SU-DHL-6 (cell line): ENCODE results near the gene FAP.

Experiments used
- H2AFZ ChIP-seq: fragments of 200-600 bp; sonication (generic); 2 replicates; pipeline ENCODE4 v1.6.1; 2014; ENCODE audit warnings: low read depth, mild to moderate bottlenecking, moderate library complexity, mixed read lengths, antibody characterized with exemption, low read length; ENCODE audit not compliant: severe bottlenecking
- H3F3A ChIP-seq: fragments of 200-600 bp; shearing (Covaris generic); 2 replicates; pipeline ENCODE4 v1.6.0; 2016; ENCODE audit warnings: antibody characterized with exemption, mild to moderate bottlenecking; ENCODE audit not compliant: insufficient read depth
- H3K27ac ChIP-seq: fragments of 200-600 bp; sonication (generic); 2 replicates; pipeline ENCODE4 v1.5.1; 2016; ENCODE audit warnings: low read depth, mild to moderate bottlenecking, low read length, moderate library complexity, mixed read lengths
- H3K27me3 ChIP-seq: fragments of 200-600 bp; sonication (generic), shearing (Covaris generic); 2 replicates; pipeline ENCODE4 v1.6.0; 2014; ENCODE audit warnings: mild to moderate bottlenecking, low read length
- H3K36me3 ChIP-seq: fragments of 200-600 bp; sonication (generic); 2 replicates; pipeline ENCODE4 v1.6.1; 2014; ENCODE audit warnings: mild to moderate bottlenecking, low read length, mixed read lengths
- H3K4me2 ChIP-seq: fragments of 300-600, 200-600 bp; shearing (Covaris generic), sonication (generic); 2 replicates; pipeline ENCODE4 v1.6.0; 2014; ENCODE audit warnings: low read length, low read depth, mild to moderate bottlenecking; ENCODE audit not compliant: poor library complexity, severe bottlenecking
- H3K4me3 ChIP-seq: fragments of 200-600 bp; sonication (generic); 2 replicates; pipeline ENCODE4 v1.5.1; 2014; ENCODE audit warnings: antibody characterized with exemption, low read length, mild to moderate bottlenecking, mixed read lengths; ENCODE audit not compliant: insufficient read depth, poor library complexity, severe bottlenecking
- H3K79me2 ChIP-seq: fragments of 200-600 bp; sonication (generic); 2 replicates; pipeline ENCODE4 v1.6.1; 2014; ENCODE audit warnings: mild to moderate bottlenecking, low read length, moderate library complexity; ENCODE audit not compliant: insufficient read depth
- H3K9ac ChIP-seq: fragments of 200-600 bp; sonication (generic); 2 replicates; pipeline ENCODE4 v1.7.0; 2014; ENCODE audit warnings: mild to moderate bottlenecking, low read length
- H3K9me2 ChIP-seq: fragments of 200-600 bp; sonication (generic); replicated peaks from 2 replicates; pipeline ENCODE4 v1.6.1; 2014; ENCODE audit warnings: low read length; ENCODE audit not compliant: insufficient read depth
- H3K9me3 ChIP-seq: fragments of 200-600 bp; sonication (generic); 2 replicates; pipeline ENCODE4 v1.6.1; 2014; ENCODE audit warnings: low read length, mixed read lengths; ENCODE audit not compliant: insufficient read depth
- H4K20me1 ChIP-seq: fragments of 200-600 bp; sonication (generic); 2 replicates; pipeline ENCODE4 v1.6.1; 2014; ENCODE audit warnings: low read depth, mild to moderate bottlenecking, antibody characterized with exemption, low read length, moderate library complexity, mixed read lengths
- EZH2phosphoT487 ChIP-seq: fragments of 200-600 bp; sonication (generic), shearing (Covaris generic); conservative IDR thresholded peaks from 2 replicates; pipeline ENCODE4 v1.6.1; 2018; ENCODE audit warnings: mild to moderate bottlenecking, antibody characterized with exemption, low read length, moderate library complexity, mixed read lengths
- TF ChIP-seq, protein P1 (sequence below): fragments of 200-600 bp; sonication (generic); IDR thresholded peaks from one replicate; pipeline ENCODE4 v1.5.1; 2017; ENCODE audit warnings: antibody characterized with exemption, mild to moderate bottlenecking, low read length, moderate library complexity; ENCODE audit not compliant: insufficient read depth, poor library complexity, severe bottlenecking

The FAP gene

DNA sequence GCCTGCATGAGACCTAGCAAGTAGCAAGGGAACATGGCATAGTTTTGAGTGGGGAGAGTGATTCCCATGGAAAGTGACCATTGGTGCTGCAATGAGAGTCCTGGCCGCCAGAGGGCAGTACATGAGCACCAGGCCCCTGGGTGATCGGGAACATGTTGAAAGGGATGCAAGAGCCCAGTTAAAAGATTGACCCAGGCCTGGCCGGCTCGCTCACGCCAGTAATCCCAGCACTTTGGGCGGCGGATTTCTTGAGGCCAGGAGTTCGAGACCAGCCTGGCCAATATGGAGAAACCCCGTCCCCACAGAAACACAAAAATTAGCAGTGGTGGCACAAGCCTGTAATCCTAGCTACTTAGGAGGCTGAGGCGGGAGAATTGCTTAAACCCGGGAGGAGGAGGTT, 22.2 kb downstream of the FAP start:
- Histone ChIP-seq H3K4me3 (no peak overlapping the region), H3K4me2 (no peak overlapping the region), H3K27me3 (no peaks in the 10 kb centered on the region), H4K20me1 (no peaks in the 10 kb centered on the region), H3K9me3 (no peaks in the 10 kb centered on the region), H3K9ac (no peak overlapping the region), H2AFZ (no peak overlapping the region), H3F3A (no peaks in the 10 kb centered on the region), H3K27ac (no peak overlapping the region), H3K79me2 (no peaks in the 10 kb centered on the region), H3K9me2 (no peaks in the 10 kb centered on the region), H3K36me3 (no peaks in the 10 kb centered on the region)
- TF ChIP-seq EZH2phosphoT487 = no peak
- TF ChIP-seq, protein P1, sequence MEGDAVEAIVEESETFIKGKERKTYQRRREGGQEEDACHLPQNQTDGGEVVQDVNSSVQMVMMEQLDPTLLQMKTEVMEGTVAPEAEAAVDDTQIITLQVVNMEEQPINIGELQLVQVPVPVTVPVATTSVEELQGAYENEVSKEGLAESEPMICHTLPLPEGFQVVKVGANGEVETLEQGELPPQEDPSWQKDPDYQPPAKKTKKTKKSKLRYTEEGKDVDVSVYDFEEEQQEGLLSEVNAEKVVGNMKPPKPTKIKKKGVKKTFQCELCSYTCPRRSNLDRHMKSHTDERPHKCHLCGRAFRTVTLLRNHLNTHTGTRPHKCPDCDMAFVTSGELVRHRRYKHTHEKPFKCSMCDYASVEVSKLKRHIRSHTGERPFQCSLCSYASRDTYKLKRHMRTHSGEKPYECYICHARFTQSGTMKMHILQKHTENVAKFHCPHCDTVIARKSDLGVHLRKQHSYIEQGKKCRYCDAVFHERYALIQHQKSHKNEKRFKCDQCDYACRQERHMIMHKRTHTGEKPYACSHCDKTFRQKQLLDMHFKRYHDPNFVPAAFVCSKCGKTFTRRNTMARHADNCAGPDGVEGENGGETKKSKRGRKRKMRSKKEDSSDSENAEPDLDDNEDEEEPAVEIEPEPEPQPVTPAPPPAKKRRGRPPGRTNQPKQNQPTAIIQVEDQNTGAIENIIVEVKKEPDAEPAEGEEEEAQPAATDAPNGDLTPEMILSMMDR = peak; percentile 70

DNA sequence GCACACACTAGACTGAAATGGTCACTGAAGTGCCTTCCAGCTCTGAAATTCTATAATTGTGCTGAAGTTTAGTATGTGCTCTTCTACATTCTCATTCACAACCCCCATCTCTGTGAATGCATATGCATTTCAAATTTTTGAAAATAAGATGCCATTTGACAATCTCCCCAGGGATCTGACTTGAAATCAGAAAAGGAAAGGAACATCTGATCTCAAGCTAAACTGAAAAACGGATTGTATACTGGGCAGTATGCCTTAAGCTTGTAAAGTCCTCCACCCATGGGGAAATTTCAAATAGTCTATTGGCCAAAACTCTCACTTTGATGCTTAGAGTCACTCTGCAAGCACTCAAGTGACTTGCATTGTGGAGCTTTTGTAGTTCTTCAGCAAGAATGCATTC, 22.9 kb downstream of the FAP start:
- no peaks in the 10 kb centered on the region for H3K79me2 ChIP-seq
- no peaks in the 10 kb centered on the region for H4K20me1 ChIP-seq
- H3K27ac ChIP-seq = no peak overlapping the region
- TF ChIP-seq, protein P1 = no peak
- no peak for TF ChIP-seq EZH2phosphoT487
- H3K27me3 ChIP-seq = no peaks in the 10 kb centered on the region
- H3K9me3 ChIP-seq = no peaks in the 10 kb centered on the region
- H3K4me2 ChIP-seq = no peak overlapping the region
- no peaks in the 10 kb centered on the region for H3F3A ChIP-seq
- H3K36me3 ChIP-seq = no peaks in the 10 kb centered on the region
- H3K9me2 ChIP-seq = no peaks in the 10 kb centered on the region
- H2AFZ ChIP-seq = no peak overlapping the region
- H3K9ac ChIP-seq = no peak overlapping the region
- H3K4me3 ChIP-seq = no peak overlapping the region

DNA sequence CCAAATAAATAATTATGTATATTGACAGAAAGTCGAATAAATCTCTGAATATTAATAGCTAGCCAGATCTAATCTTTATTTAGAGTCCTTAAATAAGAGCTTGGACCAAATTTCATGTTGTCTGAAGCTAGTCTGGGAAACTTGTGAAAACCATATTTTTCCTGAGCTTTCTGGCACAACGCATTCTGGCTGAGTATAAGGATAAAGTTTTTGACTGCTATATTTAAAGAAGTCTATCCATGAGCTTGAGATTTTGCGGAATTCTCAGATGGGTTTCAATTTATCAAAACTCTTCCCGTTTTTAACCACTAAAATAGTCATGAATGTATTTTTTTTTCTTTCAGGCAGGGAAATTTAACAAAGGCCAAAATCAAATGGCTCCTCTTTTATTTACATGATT, 23.8 kb downstream of the FAP start:
- Histone ChIP-seq H3K4me2 (no peak overlapping the region), H3K79me2 (no peaks in the 10 kb centered on the region), H3K4me3 (no peak overlapping the region), H3K9ac (no peak overlapping the region), H3K9me3 (no peaks in the 10 kb centered on the region), H4K20me1 (no peaks in the 10 kb centered on the region), H3K36me3 (no peaks in the 10 kb centered on the region), H3K9me2 (no peaks in the 10 kb centered on the region), H3K27me3 (no peaks in the 10 kb centered on the region), H2AFZ (no peak overlapping the region), H3F3A (no peaks in the 10 kb centered on the region), H3K27ac (no peak overlapping the region)
- no peak for TF ChIP-seq EZH2phosphoT487
- TF ChIP-seq, protein P1 = no peak

DNA sequence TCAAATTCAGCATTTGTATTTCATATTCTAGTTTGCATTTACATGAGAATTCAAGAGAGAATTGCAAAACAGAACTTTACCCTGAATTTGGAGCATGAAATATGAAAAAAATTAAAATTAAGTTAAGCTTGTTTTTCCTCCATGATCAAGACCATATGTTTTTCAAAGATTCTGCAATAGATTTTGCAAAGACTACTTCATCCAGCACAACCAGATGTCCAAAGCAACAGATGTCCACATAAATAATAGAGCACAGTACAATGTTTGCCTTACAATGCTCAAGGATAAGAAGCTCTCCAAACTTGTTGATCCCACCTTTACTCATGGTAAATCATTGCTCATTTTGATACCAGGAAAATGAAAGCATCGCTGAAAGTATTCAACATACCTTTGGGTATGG, 25.6 kb downstream of the FAP start:
- no peaks in the 10 kb centered on the region for H3K27me3 ChIP-seq
- H3K4me3 ChIP-seq = no peak overlapping the region
- no peak overlapping the region for H3K9ac ChIP-seq

More for the DNA sequence above, 25.6 kb downstream of the FAP start:
- Histone ChIP-seq H2AFZ (no peak overlapping the region), H3F3A (no peaks in the 10 kb centered on the region), H3K9me2 (no peaks in the 10 kb centered on the region), H4K20me1 (no peaks in the 10 kb centered on the region), H3K79me2 (no peaks in the 10 kb centered on the region), H3K4me2 (no peak overlapping the region), H3K36me3 (no peaks in the 10 kb centered on the region), H3K9me3 (no peaks in the 10 kb centered on the region), H3K27ac (no peak overlapping the region)
- TF ChIP-seq, protein P1 = no peak
- TF ChIP-seq EZH2phosphoT487 = no peak
